Neural cell (in vitro differentiated cells): ENCODE measurements around the gene FOXD3. TPM values are rescaled to one million over a fixed set of nuclear protein-coding genes. Genes with fewer than 3 reads are reported as not detected.

Experiments used
- H2AFZ ChIP-seq: fragments of 200-600, 300-800 bp; sonication (generic), shearing (Covaris generic); 2 replicates; pipeline ENCODE4 v1.6.0; 2014; ENCODE audit warnings: low read depth, mild to moderate bottlenecking, antibody characterized with exemption, low read length, moderate library complexity
- H3F3A ChIP-seq: fragments of 200-600 bp; shearing (Covaris generic); 2 replicates; pipeline ENCODE4 v1.6.1; 2016; ENCODE audit warnings: mild to moderate bottlenecking, moderate library complexity, mixed read lengths, antibody characterized with exemption, low read length; ENCODE audit not compliant: insufficient read depth, poor library complexity, severe bottlenecking
- H3K27ac ChIP-seq: fragments of 200-600, 300-800 bp; sonication (generic), shearing (Covaris generic); 2 replicates; pipeline ENCODE4 v1.5.1; 2014; ENCODE audit warnings: mild to moderate bottlenecking, low read length, moderate library complexity
- H3K27me3 ChIP-seq: fragments of 300-800, 200-600 bp; sonication (generic), shearing (Covaris generic); 2 replicates; pipeline ENCODE4 v1.6.0; 2014; ENCODE audit warnings: mild to moderate bottlenecking, low read depth, low read length, moderate library complexity; ENCODE audit not compliant: insufficient read depth
- H3K36me3 ChIP-seq: fragments of 300-800, 200-600 bp; sonication (generic), shearing (Covaris generic); 2 replicates; pipeline ENCODE4 v1.5.1; 2014; ENCODE audit warnings: mild to moderate bottlenecking, antibody characterized with exemption, low read length, moderate library complexity; ENCODE audit not compliant: insufficient read depth
- H3K4me2 ChIP-seq: fragments of 300-800, 200-600 bp; sonication (generic), shearing (Covaris generic); 2 replicates; pipeline ENCODE4 v1.6.0; 2014; ENCODE audit warnings: mild to moderate bottlenecking, low read length
- H3K4me3 ChIP-seq: fragments of 300-800, 200-600 bp; sonication (generic), shearing (Covaris generic); 2 replicates; pipeline ENCODE4 v1.5.1; 2014; ENCODE audit warnings: mild to moderate bottlenecking, low read length, moderate library complexity
- H3K79me2 ChIP-seq: fragments of 200-600 bp; shearing (Covaris generic); replicated peaks from 2 replicates; pipeline ENCODE4 v1.6.0; 2014; ENCODE audit warnings: mild to moderate bottlenecking, low read length, moderate library complexity; ENCODE audit not compliant: insufficient read depth
- H3K9ac ChIP-seq: fragments of 300-800, 200-600 bp; sonication (generic), shearing (Covaris generic); 2 replicates; pipeline ENCODE4 v1.6.1; 2016; ENCODE audit warnings: mild to moderate bottlenecking, low read length, mixed read lengths
- H3K9me2 ChIP-seq: fragments of 200-600 bp; shearing (Covaris generic); 2 replicates; pipeline ENCODE4 v1.6.1; 2016; ENCODE audit warnings: mild to moderate bottlenecking, low read length, mixed read lengths; ENCODE audit not compliant: insufficient read depth
- H3K9me3 ChIP-seq: fragments of 200-600, 300-800 bp; sonication (generic), shearing (Covaris generic); 2 replicates; pipeline ENCODE4 v1.6.1; 2016; ENCODE audit warnings: mild to moderate bottlenecking, mixed run types, low read length, moderate library complexity, mixed read lengths
- H4K20me1 ChIP-seq: fragments of 200-600 bp; shearing (Covaris generic); 2 replicates; pipeline ENCODE4 v1.6.1; 2016; ENCODE audit warnings: mild to moderate bottlenecking, mixed run types; ENCODE audit not compliant: insufficient read depth
- CTCF ChIP-seq: fragments of 450-650 bp; IDR thresholded peaks from 2 replicates; pipeline ENCODE4 v1.5.1; 2014; ENCODE audit warnings: antibody characterized with exemption, mild to moderate bottlenecking, moderate library complexity; ENCODE audit not compliant: poor library complexity, severe bottlenecking
- EP300 ChIP-seq: fragments of 450-650 bp; conservative IDR thresholded peaks from 2 replicates; pipeline ENCODE4 v1.6.1; 2014; ENCODE audit warnings: antibody characterized with exemption, mild to moderate bottlenecking, moderate library complexity; ENCODE audit not compliant: poor library complexity, severe bottlenecking
- EZH2 ChIP-seq: fragments of 200-600, 300-800 bp; shearing (Covaris generic), sonication (generic); IDR thresholded peaks from 2 replicates; pipeline ENCODE4 v1.6.1; 2014; ENCODE audit warnings: antibody characterized with exemption, low read length, borderline replicate concordance, mild to moderate bottlenecking; ENCODE audit not compliant: insufficient read depth, poor library complexity, severe bottlenecking
- MXI1 ChIP-seq: fragments of 450-650 bp; conservative IDR thresholded peaks from 2 replicates; pipeline ENCODE4 v1.6.1; 2014; ENCODE audit warnings: antibody characterized with exemption, mild to moderate bottlenecking; ENCODE audit not compliant: poor library complexity, severe bottlenecking
- POLR2AphosphoS5 ChIP-seq: IDR thresholded peaks from 2 replicates; pipeline ENCODE4 v1.6.1; 2012
- RAD21 ChIP-seq: fragments of 450-650 bp; conservative IDR thresholded peaks from 2 replicates; pipeline ENCODE4 v1.6.1; 2014; ENCODE audit warnings: antibody characterized with exemption, mild to moderate bottlenecking, moderate library complexity
- SMC3 ChIP-seq: fragments of 450-650 bp; conservative IDR thresholded peaks from 2 replicates; pipeline ENCODE4 v1.6.1; 2014; ENCODE audit warnings: antibody characterized with exemption, mild to moderate bottlenecking, moderate library complexity; ENCODE audit not compliant: poor library complexity
- TAF1 ChIP-seq: IDR thresholded peaks from 2 replicates; pipeline ENCODE4 v1.6.1; 2012; ENCODE audit warnings: low read depth
- polyA plus RNA-seq: library from polyadenylated mRNA; depleted of rRNA; stranded (reverse); fragments of >200 nt; gene quantifications from 2 replicates; pipeline ENCODE4 v1.2.3, GENCODE V29; 2014
- TF ChIP-seq, protein P1 (sequence below): IDR thresholded peaks from 2 replicates; pipeline ENCODE4 v1.6.1; 2012; ENCODE audit warnings: borderline replicate concordance

FOXD3 gene
- polyA plus RNA-seq, 1 donor from 2014 or later = not detected

- Histone ChIP-seq H3F3A (no peaks in the 10 kb centered on the region), H3K27me3 (no peaks in the 10 kb centered on the region), H3K9ac (no peak overlapping the region), H4K20me1 (no peaks in the 10 kb centered on the region), H3K4me2 (no peak overlapping the region), H3K9me2 (no peaks in the 10 kb centered on the region), H2AFZ (no peak overlapping the region), H3K36me3 (no peaks in the 10 kb centered on the region), H3K27ac (no peak overlapping the region), H3K9me3 (no peaks in the 10 kb centered on the region), H3K4me3 (no peak overlapping the region), H3K79me2 (no peaks in the 10 kb centered on the region)
- TF ChIP-seq MXI1 (no peak), EZH2 (no peak)
These were observed 39.7 kb downstream of the FOXD3 start for GRCh38 chr1:63362073-63362472.

- Histone ChIP-seq H3K27ac (no peak overlapping the region), H3K4me2 (no peak overlapping the region), H3K9me3 (no peaks in the 10 kb centered on the region), H3K79me2 (no peaks in the 10 kb centered on the region), H3K9ac (no peak overlapping the region), H3F3A (no peaks in the 10 kb centered on the region), H3K4me3 (no peak overlapping the region), H3K9me2 (no peaks in the 10 kb centered on the region), H3K36me3 (no peaks in the 10 kb centered on the region), H4K20me1 (no peaks in the 10 kb centered on the region), H3K27me3 (no peaks in the 10 kb centered on the region), H2AFZ (no peak overlapping the region)
- TF ChIP-seq, protein P1, sequence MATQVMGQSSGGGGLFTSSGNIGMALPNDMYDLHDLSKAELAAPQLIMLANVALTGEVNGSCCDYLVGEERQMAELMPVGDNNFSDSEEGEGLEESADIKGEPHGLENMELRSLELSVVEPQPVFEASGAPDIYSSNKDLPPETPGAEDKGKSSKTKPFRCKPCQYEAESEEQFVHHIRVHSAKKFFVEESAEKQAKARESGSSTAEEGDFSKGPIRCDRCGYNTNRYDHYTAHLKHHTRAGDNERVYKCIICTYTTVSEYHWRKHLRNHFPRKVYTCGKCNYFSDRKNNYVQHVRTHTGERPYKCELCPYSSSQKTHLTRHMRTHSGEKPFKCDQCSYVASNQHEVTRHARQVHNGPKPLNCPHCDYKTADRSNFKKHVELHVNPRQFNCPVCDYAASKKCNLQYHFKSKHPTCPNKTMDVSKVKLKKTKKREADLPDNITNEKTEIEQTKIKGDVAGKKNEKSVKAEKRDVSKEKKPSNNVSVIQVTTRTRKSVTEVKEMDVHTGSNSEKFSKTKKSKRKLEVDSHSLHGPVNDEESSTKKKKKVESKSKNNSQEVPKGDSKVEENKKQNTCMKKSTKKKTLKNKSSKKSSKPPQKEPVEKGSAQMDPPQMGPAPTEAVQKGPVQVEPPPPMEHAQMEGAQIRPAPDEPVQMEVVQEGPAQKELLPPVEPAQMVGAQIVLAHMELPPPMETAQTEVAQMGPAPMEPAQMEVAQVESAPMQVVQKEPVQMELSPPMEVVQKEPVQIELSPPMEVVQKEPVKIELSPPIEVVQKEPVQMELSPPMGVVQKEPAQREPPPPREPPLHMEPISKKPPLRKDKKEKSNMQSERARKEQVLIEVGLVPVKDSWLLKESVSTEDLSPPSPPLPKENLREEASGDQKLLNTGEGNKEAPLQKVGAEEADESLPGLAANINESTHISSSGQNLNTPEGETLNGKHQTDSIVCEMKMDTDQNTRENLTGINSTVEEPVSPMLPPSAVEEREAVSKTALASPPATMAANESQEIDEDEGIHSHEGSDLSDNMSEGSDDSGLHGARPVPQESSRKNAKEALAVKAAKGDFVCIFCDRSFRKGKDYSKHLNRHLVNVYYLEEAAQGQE = no peak
- TF ChIP-seq CTCF (no peak), TAF1 (no peak), EP300 (no peak), SMC3 (no peak), RAD21 (no peak), POLR2AphosphoS5 (no peak), MXI1 (no peak), EZH2 (no peak)
These were observed 40.2 kb downstream of the FOXD3 start for GRCh38 chr1:63362578-63362977.

DNA sequence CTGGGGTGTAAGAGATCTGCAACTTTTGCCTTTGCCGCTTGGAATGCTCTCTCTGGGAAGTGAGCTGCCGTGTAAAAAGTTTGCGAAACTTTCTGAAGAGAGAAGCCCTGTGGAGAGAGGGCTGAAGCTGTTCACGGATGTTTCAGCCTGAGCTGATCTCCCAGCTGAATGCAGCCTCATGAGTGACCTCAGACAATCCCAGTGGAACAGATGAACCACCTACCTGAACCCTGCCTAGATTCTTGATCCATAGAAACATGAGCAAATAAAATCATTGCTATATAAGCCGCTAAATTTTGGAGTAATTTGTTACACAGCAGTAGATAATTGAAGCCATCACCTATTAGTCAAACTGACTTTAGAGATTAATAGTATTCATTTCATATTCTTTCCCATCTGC, 40.6 kb downstream of the FOXD3 start:
- H3F3A ChIP-seq = no peaks in the 10 kb centered on the region
- no peaks in the 10 kb centered on the region for H4K20me1 ChIP-seq
- no peaks in the 10 kb centered on the region for H3K9me3 ChIP-seq
- no peak for TF ChIP-seq EZH2
- TF ChIP-seq, protein P1 = no peak
- TF ChIP-seq RAD21 = no peak
- TF ChIP-seq CTCF = no peak
- no peak for TF ChIP-seq MXI1
- no peak for TF ChIP-seq POLR2AphosphoS5
- TF ChIP-seq SMC3 = no peak
- H3K4me3 ChIP-seq = no peak overlapping the region
- no peak overlapping the region for H3K9ac ChIP-seq
- no peaks in the 10 kb centered on the region for H3K27me3 ChIP-seq
- no peak overlapping the region for H2AFZ ChIP-seq
- H3K27ac ChIP-seq = no peak overlapping the region
- no peaks in the 10 kb centered on the region for H3K36me3 ChIP-seq
- no peaks in the 10 kb centered on the region for H3K79me2 ChIP-seq
- H3K9me2 ChIP-seq = no peaks in the 10 kb centered on the region
- no peak overlapping the region for H3K4me2 ChIP-seq
